ENCODE data around the gene EPOP.

- TF ChIP-seq POLR2A (IDR thresholded peaks at IDR 0.05; ENCODE audit: low read depth, low read length), result peak; percentile 28; the same call in 1 of the 2 replicates
- peak; percentile 59; the same call in 1 of the 2 replicates for TF ChIP-seq POLR2AphosphoS5 (IDR thresholded peaks at IDR 0.05; ENCODE audit: low read depth, low read length)
Observed at GRCh38 chr17:38702916-38703741, 28.4 kb upstream of the EPOP start.

All from GM12891 (cell line).